ENCODE results near the gene HUNK. TPM values are rescaled to one million over a fixed set of nuclear protein-coding genes. Genes with fewer than 3 reads are reported as not detected.

HUNK gene
- total RNA-seq, 1 experiment from 2014 or later = not detected

DNA sequence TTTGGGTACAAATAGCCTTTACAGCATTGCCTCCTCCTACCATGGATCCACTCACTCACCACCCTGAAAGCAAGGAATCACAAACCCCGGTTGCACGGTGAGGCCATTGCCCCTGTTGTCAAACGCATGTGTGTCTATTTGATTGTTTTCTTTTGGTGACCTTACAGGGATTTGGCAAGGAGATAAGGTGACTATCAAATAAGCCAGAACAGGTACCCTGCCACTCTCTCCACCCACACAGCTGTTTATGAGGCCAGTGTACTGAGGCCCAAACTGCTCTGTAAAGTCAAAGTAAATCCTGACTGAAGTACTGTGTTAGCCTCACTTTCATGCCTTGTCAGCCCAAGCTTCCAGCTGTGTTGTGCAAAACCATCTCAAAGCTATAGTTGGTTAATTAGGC lies 136.4 kb downstream of the HUNK start:
- no peaks in the 10 kb centered on the region for H3K9me3 Mint-ChIP-seq (ENCODE audit: unreplicated experiment)
- intact Hi-C loops (cut with micrococcal nuclease) = no loop called here
- no peaks in the 10 kb centered on the region for H3K4me1 Mint-ChIP-seq (ENCODE audit: insufficient read depth, unreplicated experiment)
- TF ChIP-seq, protein P1, sequence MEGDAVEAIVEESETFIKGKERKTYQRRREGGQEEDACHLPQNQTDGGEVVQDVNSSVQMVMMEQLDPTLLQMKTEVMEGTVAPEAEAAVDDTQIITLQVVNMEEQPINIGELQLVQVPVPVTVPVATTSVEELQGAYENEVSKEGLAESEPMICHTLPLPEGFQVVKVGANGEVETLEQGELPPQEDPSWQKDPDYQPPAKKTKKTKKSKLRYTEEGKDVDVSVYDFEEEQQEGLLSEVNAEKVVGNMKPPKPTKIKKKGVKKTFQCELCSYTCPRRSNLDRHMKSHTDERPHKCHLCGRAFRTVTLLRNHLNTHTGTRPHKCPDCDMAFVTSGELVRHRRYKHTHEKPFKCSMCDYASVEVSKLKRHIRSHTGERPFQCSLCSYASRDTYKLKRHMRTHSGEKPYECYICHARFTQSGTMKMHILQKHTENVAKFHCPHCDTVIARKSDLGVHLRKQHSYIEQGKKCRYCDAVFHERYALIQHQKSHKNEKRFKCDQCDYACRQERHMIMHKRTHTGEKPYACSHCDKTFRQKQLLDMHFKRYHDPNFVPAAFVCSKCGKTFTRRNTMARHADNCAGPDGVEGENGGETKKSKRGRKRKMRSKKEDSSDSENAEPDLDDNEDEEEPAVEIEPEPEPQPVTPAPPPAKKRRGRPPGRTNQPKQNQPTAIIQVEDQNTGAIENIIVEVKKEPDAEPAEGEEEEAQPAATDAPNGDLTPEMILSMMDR (IDR thresholded peaks at IDR 0.05; ENCODE audit: unreplicated experiment) = no peak
- DNase-seq (ENCODE audit: unreplicated experiment) = no peak
- no peak overlapping the region for H3K27ac Mint-ChIP-seq (ENCODE audit: low read depth, unreplicated experiment)
- CTCF ChIA-PET = no interaction called here
- no TSS peak for BruUV-seq (replicated peaks)
- H3K36me3 Mint-ChIP-seq (ENCODE audit: insufficient read depth, unreplicated experiment) = no peaks in the 10 kb centered on the region
- POLR2A ChIA-PET = no interaction called here
- no peaks in the 10 kb centered on the region for H3K27me3 Mint-ChIP-seq (ENCODE audit: insufficient read depth, unreplicated experiment)
- H3K4me3 Mint-ChIP-seq (ENCODE audit: unreplicated experiment) = no peak overlapping the region

DNA sequence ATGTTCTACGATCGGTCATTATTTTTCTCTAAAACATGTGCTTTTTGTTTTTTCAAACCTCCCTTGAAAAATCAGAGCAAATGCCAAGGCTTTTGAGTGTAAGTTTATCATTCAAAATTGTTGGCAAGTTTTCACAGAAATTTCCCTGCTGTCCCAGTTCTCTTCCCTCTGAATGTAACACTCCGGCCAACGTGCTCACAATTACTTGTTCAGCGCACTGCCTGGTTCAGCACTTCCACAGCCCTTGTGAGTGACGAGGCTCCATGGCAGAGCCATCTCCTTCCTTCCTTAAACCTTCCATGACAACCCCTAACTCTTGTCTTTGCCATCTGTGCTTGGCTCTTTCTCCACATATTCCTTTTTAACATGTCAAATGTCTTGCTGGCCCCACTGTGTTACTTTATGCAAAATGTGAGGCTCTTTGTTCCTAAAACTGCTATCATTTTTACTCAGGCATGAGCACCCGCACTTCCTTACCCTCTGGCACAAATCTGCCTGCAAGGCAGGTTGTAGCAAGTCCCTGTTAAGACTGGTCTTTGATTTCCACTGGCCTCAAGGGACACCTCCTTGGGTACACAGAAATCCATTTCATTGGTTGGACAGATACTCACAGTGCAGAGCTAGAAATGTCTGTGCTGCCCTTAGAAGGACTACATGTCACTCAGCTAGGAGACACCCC lies 142.8 kb downstream of the HUNK start:
- Mint-ChIP-seq H3K9me3 (ENCODE audit: unreplicated experiment) (no peaks in the 10 kb centered on the region), H3K36me3 (ENCODE audit: insufficient read depth, unreplicated experiment) (no peaks in the 10 kb centered on the region), H3K4me3 (ENCODE audit: unreplicated experiment) (no peak overlapping the region), H3K27ac (ENCODE audit: low read depth, unreplicated experiment) (no peak overlapping the region), H3K4me1 (ENCODE audit: insufficient read depth, unreplicated experiment) (no peaks in the 10 kb centered on the region), H3K27me3 (ENCODE audit: insufficient read depth, unreplicated experiment) (no peaks in the 10 kb centered on the region)
- ChIA-PET CTCF (no interaction called here), POLR2A (no interaction called here)
- no peak for DNase-seq (ENCODE audit: unreplicated experiment)
- no TSS peak for BruUV-seq (replicated peaks)
- intact Hi-C loops (cut with micrococcal nuclease) = no loop called here
- TF ChIP-seq, protein P1 (IDR thresholded peaks at IDR 0.05; ENCODE audit: unreplicated experiment) = no peak

DNA sequence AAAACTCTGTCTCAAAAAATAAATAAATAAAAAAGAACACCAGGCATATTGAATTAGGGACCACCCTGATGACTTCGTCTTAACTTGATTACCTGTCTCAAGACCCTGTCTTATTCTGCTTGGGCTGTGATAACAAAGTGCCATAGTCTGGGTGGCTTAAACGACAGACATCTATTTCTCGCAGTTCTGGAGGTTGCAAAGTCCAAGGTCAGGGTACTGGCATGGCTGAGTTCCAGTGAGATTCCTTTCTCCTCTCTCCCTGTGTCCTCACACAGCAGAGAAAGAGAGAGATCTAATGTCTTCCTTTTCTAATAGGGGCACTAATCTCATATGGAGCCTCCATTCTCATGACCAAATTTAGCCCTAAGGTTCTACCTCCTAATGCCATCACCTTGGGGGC lies 145.6 kb downstream of the HUNK start:
- ChIA-PET CTCF (no interaction called here), POLR2A (no interaction called here)
- H3K4me3 Mint-ChIP-seq (ENCODE audit: unreplicated experiment) = no peak overlapping the region
- no peaks in the 10 kb centered on the region for H3K4me1 Mint-ChIP-seq (ENCODE audit: insufficient read depth, unreplicated experiment)
- TF ChIP-seq, protein P1 (IDR thresholded peaks at IDR 0.05; ENCODE audit: unreplicated experiment) = no peak
- no peak overlapping the region for H3K27ac Mint-ChIP-seq (ENCODE audit: low read depth, unreplicated experiment)
- BruUV-seq (replicated peaks) = no TSS peak
- H3K9me3 Mint-ChIP-seq (ENCODE audit: unreplicated experiment) = no peaks in the 10 kb centered on the region
- intact Hi-C loops (cut with micrococcal nuclease) = no loop called here
- no peak for DNase-seq (ENCODE audit: unreplicated experiment)
- no peaks in the 10 kb centered on the region for H3K36me3 Mint-ChIP-seq (ENCODE audit: insufficient read depth, unreplicated experiment)
- no peaks in the 10 kb centered on the region for H3K27me3 Mint-ChIP-seq (ENCODE audit: insufficient read depth, unreplicated experiment)

DNA sequence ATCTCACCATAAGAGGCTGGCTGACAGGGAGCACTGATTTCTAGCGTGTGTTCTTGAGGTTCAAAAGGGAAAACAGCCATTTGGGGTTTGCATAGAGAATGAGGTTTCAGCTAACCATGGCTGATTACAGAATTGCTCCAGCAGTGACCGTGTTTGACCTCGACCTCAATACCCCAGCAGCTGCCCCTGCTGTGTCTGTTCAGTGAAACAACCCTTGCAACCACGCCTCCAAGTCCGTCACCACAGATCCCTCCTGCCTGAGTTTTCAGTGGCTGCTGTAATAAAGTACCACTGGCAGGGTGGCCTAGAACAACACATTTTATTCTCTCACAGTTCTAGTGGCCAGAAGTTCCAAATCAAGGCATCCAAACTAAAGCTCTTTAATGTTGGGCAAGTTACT lies 147.7 kb downstream of the HUNK start:
- DNase-seq (ENCODE audit: unreplicated experiment) = no peak
- no peak overlapping the region for H3K27ac Mint-ChIP-seq (ENCODE audit: low read depth, unreplicated experiment)
- no peaks in the 10 kb centered on the region for H3K36me3 Mint-ChIP-seq (ENCODE audit: insufficient read depth, unreplicated experiment)
- intact Hi-C loops (cut with micrococcal nuclease) = no loop called here
- no peaks in the 10 kb centered on the region for H3K4me1 Mint-ChIP-seq (ENCODE audit: insufficient read depth, unreplicated experiment)
- H3K4me3 Mint-ChIP-seq (ENCODE audit: unreplicated experiment) = no peak overlapping the region
- POLR2A ChIA-PET = no interaction called here
- peaks cover 7% of the 10 kb centered on the region for H3K27me3 Mint-ChIP-seq (ENCODE audit: insufficient read depth, unreplicated experiment)
- TF ChIP-seq, protein P1 (IDR thresholded peaks at IDR 0.05; ENCODE audit: unreplicated experiment) = no peak
- H3K9me3 Mint-ChIP-seq (ENCODE audit: unreplicated experiment) = no peaks in the 10 kb centered on the region
- CTCF ChIA-PET = interaction anchor here (0.7 kb wide), 1 partner anchor 95 kb away, joined by 3 read pairs; no protein-coding TSS in a partner anchor
- BruUV-seq (replicated peaks) = no TSS peak
